ENCODE measurements around the gene KCNMA1. TPM values are rescaled to one million over a fixed set of nuclear protein-coding genes. Genes with fewer than 3 reads are reported as not detected.

The KCNMA1 gene
- total RNA-seq, 2 donors from 2014 or later = 23.2 to 44.5 TPM

GRCh38 chr10:76977046-76977445, 660.6 kb downstream of the KCNMA1 start:
- intact Hi-C loops (cut with DNase I) = no loop called here

GRCh38 chr10:76976142-76976541, 661.5 kb downstream of the KCNMA1 start:
- H3K9me3 ChIP-seq = no peaks in the 10 kb centered on the region
- intact Hi-C loops (cut with DNase I) = no loop called here

More at GRCh38 chr10:76977046-76977445, 660.6 kb downstream of the KCNMA1 start:
- no peak for DNase-seq
- Histone ChIP-seq H3K4me3 (no peak overlapping the region), H3K27me3 (no peaks in the 10 kb centered on the region), H3K9me3 (no peaks in the 10 kb centered on the region), H3K36me3 (no peaks in the 10 kb centered on the region), H3K27ac (no peak overlapping the region), H3K4me1 (no peaks in the 10 kb centered on the region), H3K9ac (ENCODE audit: low read depth in 2 of 2, low read length in 2 of 2) (no peak overlapping the region)
- no peak for TF ChIP-seq CTCF (IDR thresholded peaks at IDR 0.05)

GRCh38 chr10:76975126-76975525, 662.5 kb downstream of the KCNMA1 start:
- Histone ChIP-seq H3K4me1 (no peaks in the 10 kb centered on the region), H3K9ac (ENCODE audit: low read depth in 2 of 2, low read length in 2 of 2) (no peak overlapping the region), H3K27me3 (no peaks in the 10 kb centered on the region), H3K9me3 (no peaks in the 10 kb centered on the region), H3K36me3 (no peaks in the 10 kb centered on the region), H3K27ac (no peak overlapping the region), H3K4me3 (no peak overlapping the region)
- no peak for TF ChIP-seq CTCF (IDR thresholded peaks at IDR 0.05)
- no peak for DNase-seq
- intact Hi-C loops (cut with DNase I) = no loop called here

More at GRCh38 chr10:76976142-76976541, 661.5 kb downstream of the KCNMA1 start:
- Histone ChIP-seq H3K27me3 (no peaks in the 10 kb centered on the region), H3K4me1 (no peaks in the 10 kb centered on the region), H3K9ac (ENCODE audit: low read depth in 2 of 2, low read length in 2 of 2) (no peak overlapping the region), H3K4me3 (no peak overlapping the region), H3K27ac (no peak overlapping the region), H3K36me3 (no peaks in the 10 kb centered on the region)
- no peak for TF ChIP-seq CTCF (IDR thresholded peaks at IDR 0.05)
- no peak for DNase-seq

- Histone ChIP-seq H3K9me3 (no peaks in the 10 kb centered on the region), H3K4me1 (no peaks in the 10 kb centered on the region), H3K27ac (no peak overlapping the region), H3K4me3 (no peak overlapping the region), H3K36me3 (no peaks in the 10 kb centered on the region), H3K27me3 (no peaks in the 10 kb centered on the region), H3K9ac (ENCODE audit: low read depth in 2 of 2, low read length in 2 of 2) (no peak overlapping the region)
- intact Hi-C loops (cut with DNase I) = no loop called here
- no peak for DNase-seq
- TF ChIP-seq CTCF (IDR thresholded peaks at IDR 0.05) = no peak
Measured at GRCh38 chr10:76974017-76974691, 663.5 kb downstream of the KCNMA1 start.

- no peaks in the 10 kb centered on the region for H3K36me3 ChIP-seq
- H3K27ac ChIP-seq = no peak overlapping the region
- no peaks in the 10 kb centered on the region for H3K27me3 ChIP-seq
- no peak overlapping the region for H3K9ac ChIP-seq (ENCODE audit: low read depth in 2 of 2, low read length in 2 of 2)
- no peak overlapping the region for H3K4me3 ChIP-seq
- intact Hi-C loops (cut with DNase I) = no loop called here
- TF ChIP-seq CTCF (IDR thresholded peaks at IDR 0.05) = no peak
- no peaks in the 10 kb centered on the region for H3K4me1 ChIP-seq
- H3K9me3 ChIP-seq = no peaks in the 10 kb centered on the region
- no peak for DNase-seq
Measured at GRCh38 chr10:76973091-76974016, 664.3 kb downstream of the KCNMA1 start.
